Measurements from ENCODE around the gene ADGRF3.
"Not testable (repeated sequence)": the region's sequence is repeated elsewhere in the genome, so short reads cannot be mapped to it uniquely, and the experiment has no call there.

ADGRF3 gene

DNA sequence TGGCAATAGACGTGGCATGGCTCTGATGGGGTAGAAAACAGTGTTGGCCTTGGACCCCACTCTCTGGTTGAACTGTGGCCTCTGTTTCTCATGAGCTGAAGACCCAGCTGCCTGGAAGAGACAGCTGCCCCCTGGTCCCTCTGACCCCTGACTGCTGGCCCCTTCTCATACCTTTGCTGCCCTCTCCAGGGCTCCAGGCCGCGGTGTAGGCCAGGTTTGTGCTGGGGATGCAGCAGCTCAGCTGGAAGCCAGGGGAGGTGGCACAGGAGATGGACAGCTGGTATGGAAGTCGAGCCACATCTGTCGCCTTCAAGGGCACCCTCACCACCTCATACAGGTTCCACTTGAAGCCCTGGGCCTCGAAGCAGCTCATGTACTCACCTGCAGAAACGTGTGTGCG, 32.3 kb downstream of the ADGRF3 start:
- no peak for DNase-seq

DNA sequence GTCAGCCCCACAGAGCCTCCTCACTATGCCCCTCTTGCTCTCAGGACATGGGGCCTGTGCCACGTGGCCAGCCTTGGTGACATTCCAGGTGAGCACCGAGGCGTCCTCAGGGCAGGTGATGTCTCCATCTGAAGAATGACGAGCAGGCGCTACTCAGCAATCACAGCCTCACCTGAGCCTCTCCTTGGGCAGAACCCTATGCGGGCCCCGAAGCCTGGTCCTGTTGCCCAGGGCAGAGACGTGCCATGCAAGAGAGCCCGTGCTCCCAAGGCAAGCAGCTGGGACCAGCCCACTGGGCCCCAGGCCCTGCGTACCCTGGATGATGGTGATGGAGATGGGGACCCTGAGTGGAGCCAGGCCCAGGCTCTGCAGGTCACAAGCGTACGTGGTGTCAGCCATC, 33.1 kb downstream of the ADGRF3 start:
- DNase-seq: no peak

DNA sequence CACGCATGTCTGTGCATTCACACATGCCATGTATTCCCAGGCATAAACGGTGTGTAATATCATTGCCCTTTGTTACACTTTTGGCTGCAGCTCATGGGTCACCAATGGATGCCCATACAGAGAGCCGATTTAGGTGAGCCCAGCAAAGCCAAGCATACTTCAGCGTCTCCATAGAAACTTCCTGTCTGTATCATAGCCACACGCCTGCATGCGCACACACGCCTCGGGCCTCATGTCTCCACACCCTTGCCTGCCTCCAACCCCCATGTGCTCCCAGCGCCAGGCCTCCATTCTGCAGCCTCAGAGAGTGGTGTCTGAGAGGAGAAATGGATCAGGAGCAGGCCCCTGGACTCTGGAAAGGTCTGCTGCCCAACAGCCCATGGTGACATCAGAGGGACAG, 34.1 kb downstream of the ADGRF3 start:
- no peak for DNase-seq

DNA sequence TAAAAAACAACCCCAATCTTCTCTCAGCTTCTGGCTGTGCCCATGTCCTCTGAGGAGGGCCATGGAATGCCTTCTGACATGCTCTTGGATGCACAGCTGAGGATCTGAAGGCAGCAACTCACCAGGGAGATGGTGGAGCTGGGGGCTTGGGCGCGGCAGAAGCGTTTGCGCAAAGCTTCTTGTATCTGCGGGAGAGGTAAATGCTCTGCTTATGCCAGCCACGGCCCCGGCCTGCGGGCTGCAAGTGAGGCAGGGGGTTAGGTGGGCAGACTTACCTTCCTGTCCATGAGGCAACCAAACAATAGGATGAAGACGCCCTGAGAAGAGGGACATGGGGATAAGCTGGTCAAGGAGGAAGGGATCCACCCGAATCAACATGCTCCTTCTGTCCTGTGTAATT, 36.7 kb downstream of the ADGRF3 start:
- no peak for DNase-seq

DNA sequence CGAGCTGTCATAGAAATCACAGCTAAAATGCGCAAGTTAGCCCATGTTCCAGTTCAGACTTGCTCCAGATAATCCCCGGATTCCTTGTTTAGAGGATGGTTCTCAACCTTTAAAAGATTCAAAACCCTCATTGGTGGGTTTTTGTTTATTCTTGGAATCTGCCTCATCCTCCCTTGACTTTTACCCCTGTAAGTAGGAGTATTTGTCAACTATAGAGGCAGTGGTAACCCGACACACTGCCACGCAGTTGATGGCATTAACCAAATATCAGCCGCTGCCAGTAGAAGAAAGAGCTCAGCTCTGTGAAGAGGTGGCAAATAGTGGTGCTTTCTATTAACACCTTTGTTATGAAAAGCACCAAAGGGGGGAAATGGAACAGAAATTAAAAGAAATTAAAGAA, 41.0 kb downstream of the ADGRF3 start:
- DNase-seq: no peak

DNA sequence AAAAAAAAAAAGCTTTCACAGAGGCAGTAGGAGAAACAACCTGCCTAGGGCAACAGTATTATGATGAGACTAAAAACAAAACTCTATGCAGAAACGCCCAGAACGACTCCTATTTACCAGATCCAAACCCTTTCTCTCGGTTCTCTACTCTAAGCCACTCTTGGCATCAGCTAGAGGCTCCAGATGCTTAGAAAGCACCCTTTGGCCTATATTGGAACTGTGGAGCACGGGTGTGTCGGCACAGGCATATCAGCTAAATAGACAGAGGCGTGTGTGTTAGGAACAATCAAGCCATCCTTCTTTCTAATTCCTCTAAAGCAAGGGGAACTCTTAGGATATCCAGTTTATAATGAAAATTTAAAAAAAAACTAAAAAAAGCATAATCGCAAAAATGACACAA, 41.5 kb downstream of the ADGRF3 start:
- not testable (repeated sequence) for DNase-seq

DNA sequence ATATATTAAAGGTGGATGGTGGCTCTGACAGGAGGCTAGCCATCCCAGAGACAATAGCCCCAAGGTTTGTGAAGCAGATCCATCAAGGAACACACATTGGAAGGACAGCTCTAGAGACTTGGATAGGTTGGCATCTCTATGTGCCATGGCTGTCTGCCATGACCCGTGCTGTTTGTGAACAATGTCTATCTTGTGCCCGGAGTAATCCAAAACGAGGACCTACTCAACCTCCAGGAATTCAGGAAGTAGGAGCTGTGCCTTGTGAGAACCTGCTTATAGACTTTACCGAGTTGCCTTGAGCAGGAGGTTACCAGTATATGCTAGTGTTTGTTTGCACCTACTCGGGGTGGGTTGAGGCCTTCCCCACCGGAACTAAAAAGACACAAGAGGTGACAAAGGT, 43.7 kb downstream of the ADGRF3 start:
- no peak for DNase-seq

DNA sequence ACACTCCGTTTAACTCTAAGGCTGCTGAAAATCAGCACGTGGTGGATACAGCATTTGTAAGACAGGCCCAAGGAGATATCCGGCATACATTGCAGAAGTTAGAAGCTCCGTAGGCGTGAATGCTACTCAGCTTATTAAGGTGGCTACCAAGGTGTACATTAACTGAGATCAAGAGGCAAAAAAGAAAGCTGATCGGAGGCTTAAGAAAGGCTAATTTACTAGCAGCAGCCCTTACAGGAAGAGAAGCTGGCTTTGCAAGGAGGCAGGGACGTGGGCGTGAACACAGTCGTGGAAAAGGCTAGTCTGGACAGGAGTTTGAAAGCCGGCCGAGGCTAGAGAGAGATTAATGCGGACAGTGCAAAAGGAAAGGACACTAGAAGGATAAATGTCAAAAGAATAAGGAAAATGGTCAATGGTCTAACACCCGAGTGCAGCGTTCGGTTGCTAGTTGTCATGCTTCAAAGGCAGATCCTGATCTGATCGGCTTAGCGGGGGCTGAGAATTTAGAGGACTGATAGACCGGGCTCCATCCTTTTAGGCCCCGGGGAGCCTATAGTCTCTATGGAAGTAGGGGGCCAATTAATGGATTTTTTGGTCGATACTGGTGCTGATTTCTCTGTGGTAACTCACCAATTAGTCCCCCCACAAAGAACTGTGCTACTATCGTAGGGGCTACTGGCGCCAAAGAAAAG, 46.2 kb downstream of the ADGRF3 start:
- no peak for DNase-seq

DNA sequence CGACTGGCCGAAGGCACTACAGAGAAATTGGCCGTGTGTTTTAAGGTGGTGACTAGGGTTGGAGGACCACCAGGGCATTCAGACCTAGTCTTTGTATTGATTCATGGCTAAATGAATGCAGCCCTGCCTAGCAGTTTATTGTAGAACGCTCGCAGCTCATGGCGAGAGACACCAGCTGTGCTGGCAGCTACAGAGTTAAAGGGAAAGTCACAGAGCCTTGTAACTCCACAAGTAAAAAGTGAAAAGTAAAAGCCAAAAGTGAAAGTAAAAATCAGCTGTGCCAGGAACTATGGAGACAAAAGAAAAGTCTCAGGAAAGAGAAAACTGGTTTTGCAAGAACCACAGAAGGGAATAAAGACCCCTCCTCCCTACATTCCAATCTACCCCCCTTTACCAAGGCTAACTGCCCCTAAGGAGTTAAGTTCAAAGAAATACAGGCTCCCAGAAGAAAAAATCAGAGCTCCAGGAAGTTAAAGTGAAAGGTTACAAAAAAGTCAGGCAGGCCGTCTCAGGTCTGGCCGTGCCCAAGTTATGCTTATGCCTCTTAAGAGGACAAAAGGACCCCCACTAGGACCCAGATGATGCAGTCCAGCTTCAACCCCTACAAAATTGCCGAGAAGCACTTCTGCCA, 47.0 kb downstream of the ADGRF3 start:
- no peak for DNase-seq

DNA sequence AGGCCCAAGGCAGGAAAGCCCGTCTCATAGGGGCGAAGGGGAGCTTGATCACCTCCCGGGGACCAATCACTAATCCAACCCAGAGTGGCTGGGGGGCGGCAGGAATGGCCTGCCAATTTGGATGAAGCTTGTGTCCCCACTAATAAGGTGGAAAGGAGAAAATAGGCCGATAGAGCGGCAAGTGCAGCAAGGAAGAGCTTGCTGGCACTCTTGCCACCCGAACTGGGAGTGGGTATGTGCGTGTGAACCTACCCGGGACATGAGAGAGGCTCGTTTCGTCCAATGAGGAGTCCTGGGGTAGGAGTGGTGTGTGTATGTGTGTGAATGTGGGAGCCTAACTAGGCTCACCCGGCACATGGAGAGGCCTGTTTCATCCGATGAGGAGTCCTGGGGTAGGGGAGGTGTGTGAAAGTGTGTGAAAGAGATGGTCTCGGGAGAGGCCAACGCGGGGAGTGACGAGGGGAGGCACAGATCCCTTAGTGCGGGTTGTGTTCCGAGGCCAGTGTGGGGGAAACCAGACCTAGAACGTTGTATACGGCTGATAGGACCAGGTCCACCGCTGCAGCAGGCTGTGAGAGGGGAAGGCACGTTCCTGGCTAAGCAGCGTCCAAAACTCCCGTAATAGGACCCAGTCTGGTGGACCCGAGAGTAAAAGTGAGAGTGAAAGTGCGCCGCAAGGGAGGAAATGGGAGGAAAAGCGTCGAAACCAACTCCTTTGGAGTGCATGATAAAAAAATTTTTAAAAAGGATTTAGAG, 47.8 kb downstream of the ADGRF3 start:
- no peak for DNase-seq

DNA sequence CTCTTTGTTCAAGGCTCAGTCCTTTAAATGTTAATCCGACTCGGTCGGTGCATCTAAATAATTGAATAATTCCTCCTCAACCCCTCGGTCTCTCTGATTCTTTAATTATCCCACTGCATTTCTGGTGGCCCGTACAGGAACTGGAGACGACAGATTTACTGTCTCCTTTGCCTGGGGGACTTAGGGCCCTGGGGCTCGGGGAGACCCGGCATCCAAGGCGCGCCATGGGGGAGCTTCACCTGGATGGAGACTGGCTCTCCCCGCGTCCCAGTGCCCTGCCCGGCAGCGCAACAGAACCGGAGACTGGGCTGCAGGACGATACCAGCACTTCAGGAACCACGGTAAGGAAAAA, 48.3 kb downstream of the ADGRF3 start:
- DNase-seq: no peak

DNA sequence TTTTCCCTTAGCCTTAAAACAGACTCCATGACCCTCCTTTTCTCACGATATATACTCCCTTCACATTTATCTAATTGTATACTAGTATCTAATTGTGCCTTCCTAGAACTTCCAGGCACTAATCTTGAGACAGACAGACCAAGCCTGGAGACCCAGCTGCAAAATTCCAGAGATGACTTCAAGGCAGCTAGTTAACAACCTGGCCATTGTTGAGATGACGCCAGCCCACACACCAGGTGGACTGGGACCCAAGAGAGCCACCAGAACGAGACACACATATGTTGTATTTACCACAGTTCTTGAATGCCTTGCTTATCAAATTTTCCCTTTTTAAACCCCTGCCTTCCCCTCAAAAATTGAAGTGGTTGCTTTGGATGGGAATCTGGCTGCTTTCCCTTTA, 49.5 kb downstream of the ADGRF3 start:
- no peak for DNase-seq

DNA sequence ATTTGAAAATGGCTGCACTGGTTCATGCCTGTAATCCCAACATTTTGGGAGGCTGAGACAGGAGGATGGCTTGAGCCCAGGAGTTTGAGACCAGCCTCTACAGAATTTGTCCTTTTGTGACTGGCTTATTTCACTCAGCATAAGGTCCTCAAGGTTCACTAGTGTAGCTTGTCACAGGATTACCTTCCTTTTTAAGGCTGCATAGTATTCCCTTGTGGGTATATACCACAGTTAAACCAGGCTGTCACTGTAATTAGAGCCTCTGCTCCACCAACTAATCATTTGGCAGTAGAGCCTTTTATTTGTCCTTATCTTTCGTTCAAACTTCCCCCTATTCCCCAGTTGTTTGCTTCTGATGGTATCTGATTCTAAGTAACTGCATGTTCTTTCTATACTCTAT, 51.1 kb downstream of the ADGRF3 start:
- no peak for DNase-seq

DNA sequence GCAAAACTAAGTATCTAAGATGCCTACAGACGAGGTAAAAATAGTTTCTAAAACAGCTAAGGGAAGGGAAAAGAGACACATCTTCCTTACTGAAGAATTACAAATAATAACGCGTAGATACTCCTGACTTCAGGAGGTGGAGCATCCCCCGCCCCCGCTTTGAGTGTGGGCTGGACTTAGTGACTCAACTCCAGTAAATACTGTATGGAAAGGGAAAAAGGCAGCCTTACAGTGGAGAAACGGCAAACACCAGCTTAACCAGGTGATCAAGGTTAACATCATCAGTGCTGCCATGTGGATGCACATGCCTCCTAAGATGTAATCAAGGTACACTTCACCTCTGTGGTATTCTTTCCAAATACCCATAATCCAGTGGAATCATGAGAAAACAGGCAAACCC, 53.9 kb downstream of the ADGRF3 start:
- no peak for DNase-seq

DNA sequence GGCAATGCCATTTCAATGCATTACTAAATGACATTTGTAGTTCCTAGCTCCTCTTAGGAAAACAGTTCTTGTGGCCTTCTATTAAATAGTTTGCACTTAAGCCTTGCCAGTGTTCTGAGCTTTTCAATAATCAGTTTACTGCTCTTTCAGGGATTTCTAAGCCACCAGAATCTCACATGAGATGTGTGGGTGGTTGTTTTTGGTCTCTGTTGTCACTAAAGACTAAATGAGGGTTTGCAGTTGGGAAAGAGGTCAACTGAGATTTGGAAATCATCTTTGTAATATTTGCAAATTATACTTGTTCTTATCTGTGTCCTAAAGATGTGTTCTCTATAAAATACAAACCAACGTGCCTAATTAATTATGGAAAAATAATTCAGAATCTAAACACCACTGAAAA, 56.6 kb downstream of the ADGRF3 start:
- DNase-seq: no peak

DNA sequence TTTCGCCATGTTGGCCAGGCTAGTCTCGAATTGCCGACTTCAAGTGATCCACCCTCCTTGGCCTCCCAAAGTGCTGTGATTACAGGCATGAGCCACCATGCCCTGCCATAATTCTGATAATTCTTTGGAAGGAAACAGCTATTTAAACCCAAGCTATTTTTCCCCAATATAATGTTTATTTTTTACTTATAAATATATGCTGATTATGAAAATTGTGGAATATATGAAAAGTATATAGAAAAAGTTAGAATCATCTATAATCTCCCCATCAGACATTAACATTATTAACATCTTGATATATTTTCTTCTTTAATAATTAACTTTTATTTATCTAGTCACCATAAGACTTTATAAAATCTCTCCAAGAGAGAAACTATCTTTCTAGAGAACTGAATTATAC, 60.7 kb downstream of the ADGRF3 start:
- no peak for DNase-seq

DNA sequence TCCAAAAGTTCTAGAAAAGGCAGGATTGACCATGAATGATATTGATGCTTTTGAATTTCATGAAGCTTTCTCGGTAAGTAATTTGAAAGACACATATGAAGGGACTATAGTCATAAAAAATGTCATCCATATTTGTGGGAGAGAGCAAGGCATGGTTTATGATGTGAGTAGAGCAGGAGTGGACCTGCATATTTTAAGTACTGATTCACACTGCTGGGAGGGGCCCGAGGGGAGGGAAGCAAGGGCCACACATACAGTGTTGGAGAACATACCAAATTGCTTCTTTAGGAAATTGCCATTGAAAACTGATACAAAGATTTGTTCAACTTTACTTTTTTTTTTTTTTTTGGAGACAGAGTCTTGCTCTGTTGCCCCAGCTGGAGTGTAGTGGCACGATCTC, 62.5 kb downstream of the ADGRF3 start:
- no peak for DNase-seq

DNA sequence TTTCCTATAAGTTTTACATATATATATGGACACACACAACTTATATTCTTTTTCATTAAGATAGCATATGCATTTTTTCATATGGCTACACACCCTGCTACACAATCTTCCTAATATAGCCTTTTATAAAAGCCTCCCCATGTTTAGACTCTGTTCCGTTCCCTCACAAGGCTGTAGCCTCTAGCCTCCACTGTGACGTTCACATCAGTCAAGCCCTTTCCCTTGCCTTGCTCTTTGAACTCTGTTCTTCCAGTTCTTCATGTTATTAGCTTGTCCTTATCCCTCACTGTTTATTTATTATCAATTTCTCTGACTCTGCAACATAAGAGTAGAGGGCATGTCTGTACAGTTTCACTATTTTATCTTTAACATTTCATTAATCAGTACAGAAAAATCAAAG, 63.0 kb downstream of the ADGRF3 start:
- no peak for DNase-seq

DNA sequence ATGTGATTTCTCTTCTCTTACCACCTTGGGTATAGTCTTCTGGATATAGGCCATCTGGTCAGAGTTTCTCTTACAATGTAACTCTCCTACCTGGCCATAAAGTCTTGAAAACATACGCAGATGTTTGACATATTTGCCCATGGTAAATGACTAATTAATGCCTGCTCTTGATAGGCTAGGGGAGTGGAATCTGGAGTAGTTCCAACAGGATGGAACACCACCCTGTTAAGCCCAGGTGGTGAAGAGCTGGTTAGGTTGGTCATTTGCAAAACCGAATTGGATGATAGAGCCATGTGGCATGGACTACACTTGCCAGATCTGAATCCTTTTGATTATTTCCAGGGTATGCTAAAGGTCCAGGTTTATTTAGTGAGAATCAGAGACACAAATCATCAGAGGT, 65.4 kb downstream of the ADGRF3 start:
- DNase-seq: no peak

DNA sequence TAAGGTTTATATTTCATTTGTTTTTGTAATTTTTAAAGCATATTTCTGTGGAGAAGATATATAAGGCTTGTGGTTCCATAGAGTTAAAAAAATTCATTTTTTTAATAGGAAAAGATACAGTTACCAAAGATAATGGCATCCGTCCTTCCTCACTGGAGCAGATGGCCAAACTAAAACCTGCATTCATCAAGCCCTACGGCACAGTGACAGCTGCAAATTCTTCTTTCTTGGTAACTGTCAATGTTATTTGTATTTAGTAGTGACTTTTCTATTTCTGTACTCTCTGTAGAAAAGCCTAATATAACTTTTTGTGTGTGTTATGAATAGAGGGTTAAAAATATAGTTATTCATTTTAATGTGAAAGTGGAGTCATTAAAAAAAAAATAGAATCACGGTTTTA, 66.7 kb downstream of the ADGRF3 start:
- no peak for DNase-seq

DNA sequence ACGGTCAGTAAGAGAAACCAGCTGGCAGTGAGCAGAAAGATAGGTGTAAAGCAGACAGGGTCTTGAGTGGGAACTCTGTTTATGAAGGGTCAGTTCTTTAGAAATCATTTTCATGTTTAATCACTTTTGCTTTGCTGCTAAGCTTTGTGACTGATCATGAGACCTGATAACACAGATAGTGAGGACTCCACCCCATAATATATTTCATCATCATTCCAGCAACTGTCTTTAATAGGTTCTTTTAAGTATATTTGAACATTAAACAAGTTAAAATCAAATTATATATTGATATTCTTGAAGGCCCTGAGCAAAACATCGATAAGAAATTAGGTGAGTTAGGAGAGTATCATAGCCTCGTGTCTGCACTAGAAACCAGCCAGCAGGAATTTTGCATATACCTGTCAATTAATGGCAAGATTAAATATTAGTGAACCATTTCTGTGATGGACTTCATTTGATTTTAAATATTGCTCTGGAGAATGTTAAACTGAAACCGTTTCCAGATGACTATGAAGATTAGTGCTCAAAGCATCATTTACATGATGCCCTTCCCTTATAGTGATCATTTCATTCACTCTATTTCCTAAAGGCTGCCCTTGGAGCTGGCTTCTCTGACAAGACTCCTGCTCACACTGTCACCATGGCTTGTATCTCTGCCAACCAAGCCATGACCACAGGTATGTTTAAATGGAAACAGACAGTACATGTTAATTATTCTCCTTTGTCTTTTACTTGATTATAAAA, 69.9 kb downstream of the ADGRF3 start:
- no peak for DNase-seq

DNA sequence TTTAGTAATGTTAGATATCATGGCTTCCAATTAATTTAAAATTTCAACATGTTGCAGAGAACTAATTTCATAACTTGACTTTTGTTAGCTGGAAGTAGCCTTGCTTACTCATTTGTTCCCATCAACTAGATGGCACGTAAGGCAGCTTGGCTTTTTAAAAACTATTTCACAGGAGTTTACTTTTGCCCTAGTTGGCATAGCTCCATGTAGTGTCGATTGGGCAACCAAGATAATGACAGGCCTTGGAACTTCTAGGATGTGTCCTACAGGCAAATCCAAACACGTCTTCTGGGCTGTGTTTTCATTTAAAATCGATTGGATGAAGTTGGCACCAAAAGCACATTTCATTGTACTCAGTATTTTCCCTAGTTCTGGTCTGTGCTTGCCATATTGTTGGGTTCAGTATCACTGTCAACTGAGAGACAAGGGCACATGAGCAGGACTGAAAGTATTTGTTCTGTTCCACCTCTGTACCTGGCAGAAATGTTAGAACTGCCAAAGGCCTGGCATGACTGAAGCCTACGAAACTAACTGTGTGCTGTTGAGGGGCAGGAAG, 72.5 kb downstream of the ADGRF3 start:
- no peak for DNase-seq

DNA sequence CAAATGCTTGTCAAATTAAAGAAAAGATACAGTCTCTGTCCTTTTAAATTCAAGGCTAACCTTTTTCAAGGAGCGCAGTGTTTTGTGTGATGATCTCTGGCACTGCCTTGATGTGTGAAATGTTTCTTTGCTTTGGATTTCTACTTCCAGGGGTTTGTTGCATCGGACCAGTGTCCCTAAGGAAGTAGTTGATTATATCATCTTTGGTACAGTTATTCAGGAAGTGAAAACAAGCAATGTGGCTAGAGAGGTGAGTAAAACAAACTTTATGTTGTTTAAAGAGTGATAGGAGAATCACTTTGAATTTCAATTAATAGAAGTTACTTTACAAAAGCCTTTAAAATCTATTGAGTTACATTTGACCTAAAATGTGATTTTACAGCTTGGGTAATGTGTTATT, 73.1 kb downstream of the ADGRF3 start:
- DNase-seq: no peak

DNA sequence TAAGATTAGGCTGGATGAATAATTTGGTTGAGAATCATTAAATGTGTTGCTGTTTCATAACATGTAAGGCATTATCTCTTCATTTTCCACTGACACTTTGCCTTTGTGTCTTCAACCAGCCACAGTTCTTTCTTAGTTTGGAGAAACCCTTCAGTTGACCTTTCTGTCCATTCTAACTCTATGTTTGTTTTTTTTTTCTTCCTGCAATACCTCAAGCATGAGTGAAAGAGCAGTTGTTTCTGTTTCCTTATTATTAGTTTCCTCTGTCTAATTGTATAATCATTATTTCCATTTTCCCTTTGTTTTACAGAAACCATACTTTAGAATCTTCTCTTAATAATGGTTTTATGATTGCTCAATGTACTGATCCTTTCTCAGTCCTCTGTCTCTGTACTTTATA, 76.2 kb downstream of the ADGRF3 start:
- no peak for DNase-seq

Data from NCI-H510A (cell line).